Activated CD4-positive, alpha-beta memory T cell treated with anti-CD3 and anti-CD28 coated beads, Interleukin-2, amount 10 ng/mL, durations not matched to agents 7 days and 5 days (primary cell): ENCODE results near the gene TNRC18. TPM values are rescaled to one million over a fixed set of nuclear protein-coding genes. Genes with fewer than 3 reads are reported as not detected.
"Not testable (repeated sequence)": the region's sequence is repeated elsewhere in the genome, so short reads cannot be mapped to it uniquely, and the experiment has no call there.

ENCODE experiments used
- CTCF ChIA-PET: fragments of 350-600 bp; sonication (Branson Sonifier 250); formaldehyde crosslinking; loops from one replicate; lab custom pipeline; 2021; ENCODE audit warnings: antibody characterized with exemption, inconsistent platforms; lab: Charles Lee
- POLR2A ChIA-PET: fragments of 350-600 bp; sonication (Branson Sonifier 250); formaldehyde crosslinking; loops from one replicate; lab custom pipeline; 2021; ENCODE audit warnings: antibody characterized with exemption; lab: Charles Lee
- DNase-seq: peaks from one replicate; pipeline ENCODE4 v3.0.0-alpha.2; 2020
- H3K27ac Mint-ChIP-seq: one replicate; pipeline ENCODE4 v1.8.0; 2021; ENCODE audit warnings: mild to moderate bottlenecking, mixed read lengths
- H3K27me3 Mint-ChIP-seq: one replicate; pipeline ENCODE4 v1.8.0; 2021; ENCODE audit warnings: mixed read lengths
- H3K36me3 Mint-ChIP-seq: one replicate; pipeline ENCODE4 v1.8.0; 2021; ENCODE audit warnings: low read depth, mixed read lengths
- H3K4me1 Mint-ChIP-seq: one replicate; pipeline ENCODE4 v1.8.0; 2021; ENCODE audit warnings: mixed read lengths
- H3K4me3 Mint-ChIP-seq: one replicate; pipeline ENCODE4 v1.8.0; 2021; ENCODE audit warnings: mild to moderate bottlenecking, mixed read lengths
- H3K9me3 Mint-ChIP-seq: one replicate; pipeline ENCODE4 v1.8.0; 2021; ENCODE audit warnings: mixed read lengths
- total RNA-seq, 2 experiments: library from RNA; stranded (reverse); gene quantifications; one replicate each; pipeline ENCODE4 v1.2.3, GENCODE V29; 2021

The TNRC18 gene
- total RNA-seq, 2 experiments from 2014 or later, result 56.5 to 57.6 TPM

GRCh38 chr7:5273831-5274405, 149.7 kb downstream of the TNRC18 start:
- H3K9me3 Mint-ChIP-seq, POLR2A ChIA-PET, H3K27ac Mint-ChIP-seq, DNase-seq, H3K36me3 Mint-ChIP-seq, H3K4me3 Mint-ChIP-seq, H3K27me3 Mint-ChIP-seq, H3K4me1 Mint-ChIP-seq, CTCF ChIA-PET: not testable (repeated sequence)

GRCh38 chr7:5270788-5271187, 152.8 kb downstream of the TNRC18 start:
- H3K4me1 Mint-ChIP-seq, result no peaks in the 10 kb centered on the region
- ChIA-PET POLR2A (no interaction called here), CTCF (no interaction called here)
- H3K9me3 Mint-ChIP-seq, result no peaks in the 10 kb centered on the region
- peaks cover under 1% of the 10 kb centered on the region for H3K27me3 Mint-ChIP-seq
- DNase-seq, result no peak
- H3K4me3 Mint-ChIP-seq, result no peak overlapping the region
- no peak overlapping the region for H3K27ac Mint-ChIP-seq
- no peaks in the 10 kb centered on the region for H3K36me3 Mint-ChIP-seq

GRCh38 chr7:5269992-5270657, 153.5 kb downstream of the TNRC18 start:
- CTCF ChIA-PET, result not testable (repeated sequence)

GRCh38 chr7:5267829-5268228, 155.8 kb downstream of the TNRC18 start:
- CTCF ChIA-PET, POLR2A ChIA-PET, H3K9me3 Mint-ChIP-seq, H3K4me3 Mint-ChIP-seq, H3K27ac Mint-ChIP-seq, DNase-seq, H3K27me3 Mint-ChIP-seq, H3K4me1 Mint-ChIP-seq, H3K36me3 Mint-ChIP-seq: not testable (repeated sequence)

More at GRCh38 chr7:5269992-5270657, 153.5 kb downstream of the TNRC18 start:
- H3K36me3 Mint-ChIP-seq, H3K4me3 Mint-ChIP-seq, DNase-seq, H3K27ac Mint-ChIP-seq, H3K4me1 Mint-ChIP-seq, POLR2A ChIA-PET, H3K9me3 Mint-ChIP-seq, H3K27me3 Mint-ChIP-seq: not testable (repeated sequence)

GRCh38 chr7:5266191-5267028, 157.2 kb downstream of the TNRC18 start:
- no peak for DNase-seq
- Mint-ChIP-seq H3K9me3 (no peaks in the 10 kb centered on the region), H3K4me1 (no peaks in the 10 kb centered on the region), H3K4me3 (no peak overlapping the region), H3K27me3 (peaks cover 3% of the 10 kb centered on the region), H3K27ac (no peak overlapping the region), H3K36me3 (no peaks in the 10 kb centered on the region)
- CTCF ChIA-PET, result no interaction called here
- POLR2A ChIA-PET, result no interaction called here

GRCh38 chr7:5265320-5266190, 158.1 kb downstream of the TNRC18 start:
- Mint-ChIP-seq H3K36me3 (no peaks in the 10 kb centered on the region), H3K27ac (no peak overlapping the region), H3K9me3 (no peaks in the 10 kb centered on the region), H3K4me1 (no peaks in the 10 kb centered on the region), H3K4me3 (no peak overlapping the region), H3K27me3 (peaks cover 3% of the 10 kb centered on the region)
- CTCF ChIA-PET, result no interaction called here
- POLR2A ChIA-PET, result no interaction called here
- no peak for DNase-seq

GRCh38 chr7:5263066-5263465, 160.6 kb downstream of the TNRC18 start:
- H3K36me3 Mint-ChIP-seq, POLR2A ChIA-PET, H3K27ac Mint-ChIP-seq, H3K4me3 Mint-ChIP-seq, CTCF ChIA-PET, H3K27me3 Mint-ChIP-seq, H3K4me1 Mint-ChIP-seq, DNase-seq, H3K9me3 Mint-ChIP-seq: not testable (repeated sequence)

- H3K4me1 Mint-ChIP-seq, H3K27me3 Mint-ChIP-seq, H3K27ac Mint-ChIP-seq, H3K9me3 Mint-ChIP-seq, POLR2A ChIA-PET, H3K4me3 Mint-ChIP-seq, DNase-seq, H3K36me3 Mint-ChIP-seq: not testable (repeated sequence)
- CTCF ChIA-PET, result interaction anchor here (1.1 kb wide), 1 partner anchor 20 kb away, joined by 3 read pairs; no protein-coding TSS in a partner anchor
Measured at GRCh38 chr7:5260530-5261068, 163.0 kb downstream of the TNRC18 start.

Other genes with a start within 250 kb of the TNRC18 start
- 10 to 100 TPM; 59.5 to 60.4 TPM for gene WIPI2, start 233.6 kb downstream of the TNRC18 start, total RNA-seq
- under 1 TPM; 0.45 to 0.88 TPM for gene SLC29A4, start 140.9 kb downstream of the TNRC18 start, total RNA-seq
- 10 to 100 TPM in 1 of 2 experiments, 1 to 10 TPM in 1; 9.4 to 10.1 TPM for gene FBXL18, start 90.0 kb upstream of the TNRC18 start, total RNA-seq
- gene ACTB, start 106.8 kb upstream of the TNRC18 start, total RNA-seq, result over 10,000 TPM; 11,429 to 11,435 TPM
- gene FSCN1, start 169.0 kb upstream of the TNRC18 start, total RNA-seq, result 10 to 100 TPM in 1 of 2 experiments, 1 to 10 TPM in 1; 9.7 to 11.1 TPM